Neuronal stem cell (in vitro differentiated cells): Measurements from ENCODE around the gene MRPS35. TPM values are rescaled to one million over a fixed set of nuclear protein-coding genes. Genes with fewer than 3 reads are reported as not detected.

Experiments
- DNase-seq: peaks from one replicate; pipeline ENCODE4 v3.0.0-alpha.2; 2013; ENCODE audit warnings: low spot score
- H2AFZ ChIP-seq: one replicate; pipeline ENCODE4 v1.6.1; 2013; ENCODE audit warnings: mild to moderate bottlenecking, low read length, inconsistent platforms
- H2AK5ac ChIP-seq: 2 replicates; pipeline ENCODE4 v1.6.1; 2013; ENCODE audit warnings: low read depth, mild to moderate bottlenecking, inconsistent platforms, low read length, moderate library complexity, mixed read lengths
- H2BK120ac ChIP-seq: 2 replicates; pipeline ENCODE4 v1.6.1; 2013; ENCODE audit warnings: low read depth, mild to moderate bottlenecking, inconsistent platforms, low read length, moderate library complexity, mixed read lengths
- H2BK12ac ChIP-seq: one replicate; pipeline ENCODE4 v1.6.1; 2013; ENCODE audit warnings: low read length, inconsistent platforms
- H2BK15ac ChIP-seq: 2 replicates; pipeline ENCODE4 v1.6.1; 2013; ENCODE audit warnings: mild to moderate bottlenecking, low read length, inconsistent platforms, mixed read lengths
- H2BK5ac ChIP-seq: one replicate; pipeline ENCODE4 v1.6.1; 2013; ENCODE audit warnings: inconsistent platforms, mild to moderate bottlenecking, low read length, moderate library complexity
- H3K14ac ChIP-seq: one replicate; pipeline ENCODE4 v1.6.1; 2013; ENCODE audit warnings: low read length, inconsistent platforms
- H3K18ac ChIP-seq: 2 replicates; pipeline ENCODE4 v1.6.1; 2013; ENCODE audit warnings: low read length, inconsistent platforms
- H3K23ac ChIP-seq: 2 replicates; pipeline ENCODE4 v1.6.1; 2013; ENCODE audit warnings: low read depth, mild to moderate bottlenecking, mixed read lengths, low read length, inconsistent platforms; ENCODE audit not compliant: poor library complexity
- H3K27ac ChIP-seq: replicated peaks from 3 replicates; pipeline ENCODE4 v1.5.1; 2013; ENCODE audit warnings: low read length, inconsistent platforms
- H3K27me3 ChIP-seq, 3 experiments: 2 replicates each; pipeline ENCODE4 v1.6.1; 2013; ENCODE audit warnings: low read length in 3 of 3, mild to moderate bottlenecking in 2 of 3, inconsistent platforms in 1 of 3, low read depth in 1 of 3, mixed read lengths in 1 of 3, moderate library complexity in 1 of 3; ENCODE audit not compliant: control insufficient read depth in 3 of 3, insufficient read depth in 3 of 3
- H3K36me3 ChIP-seq, 2 donors: replicated peaks in 1 of 2; 2 replicates each; pipeline ENCODE4 v1.6.1; 2013; ENCODE audit warnings: low read length in 2 of 2; ENCODE audit not compliant: control insufficient read depth in 2 of 2, insufficient read depth in 2 of 2
- H3K4ac ChIP-seq: 2 replicates; pipeline ENCODE4 v1.6.1; 2013; ENCODE audit warnings: inconsistent platforms, mild to moderate bottlenecking, low read length, moderate library complexity
- H3K4me1 ChIP-seq, 2 donors: 1 replicate in 1 of 2; 2 replicates in 1 of 2; pipeline ENCODE4 v1.6.1; 2013; ENCODE audit warnings: low read length in 2 of 2, low read depth in 1 of 2; ENCODE audit not compliant: control insufficient read depth in 2 of 2, insufficient read depth in 1 of 2
- H3K4me2 ChIP-seq: one replicate; pipeline ENCODE4 v1.6.1; 2013; ENCODE audit warnings: mild to moderate bottlenecking, low read length, inconsistent platforms; ENCODE audit not compliant: insufficient read depth, poor library complexity, severe bottlenecking
- H3K4me3 ChIP-seq, 2 donors: 2 replicates each; pipeline ENCODE4 v1.5.1; 2013; ENCODE audit warnings: low read length in 2 of 2, mild to moderate bottlenecking in 2 of 2, inconsistent platforms in 1 of 2, moderate library complexity in 1 of 2
- H3K79me1 ChIP-seq: one replicate; pipeline ENCODE4 v1.6.1; 2013; ENCODE audit warnings: low read depth, mild to moderate bottlenecking, inconsistent platforms, low read length, moderate library complexity
- H3K9ac ChIP-seq: one replicate; pipeline ENCODE4 v1.6.1; 2013; ENCODE audit warnings: mild to moderate bottlenecking, low read depth, low read length, inconsistent platforms; ENCODE audit not compliant: poor library complexity
- H3K9me3 ChIP-seq, 2 donors: replicated peaks in 1 of 2; 2 replicates each; pipeline versions ENCODE3 to v1.6.1; 2013; ENCODE audit warnings: low read length in 2 of 2, mild to moderate bottlenecking in 2 of 2, inconsistent platforms in 1 of 2, low read depth in 1 of 2, mixed read lengths in 1 of 2, moderate library complexity in 1 of 2; ENCODE audit not compliant: control insufficient read depth in 2 of 2, insufficient read depth in 1 of 2
- H4K8ac ChIP-seq: one replicate; pipeline ENCODE4 v1.6.1; 2013; ENCODE audit warnings: low read depth, mild to moderate bottlenecking, inconsistent platforms, low read length, moderate library complexity
- H4K91ac ChIP-seq: one replicate; pipeline ENCODE4 v1.6.1; 2013; ENCODE audit warnings: low read length, low read depth, mild to moderate bottlenecking, inconsistent platforms; ENCODE audit not compliant: poor library complexity
- WGBS, 2 donors: extraction: QIAGEN DNeasy Blood & Tissue Kit; methylation state at CpG; one replicate each; pipeline ENCODE4 v1.1.7; 2013; ENCODE audit warnings: missing lambda C conversion rate in 2 of 2, mixed read lengths in 1 of 2; ENCODE audit not compliant: insufficient read length in 2 of 2, insufficient replicate concordance in 1 of 2; ENCODE audit errors: extremely low coverage in 2 of 2; 5-methylcytosine and 5-hydroxymethylcytosine counted together
- polyA plus RNA-seq, 2 experiments: library from polyadenylated mRNA; stranded (reverse); fragments of 200-250 nt; gene quantifications; one replicate each; pipeline ENCODE4 v1.2.3, GENCODE V29; 2013

MRPS35 gene
- 36.4 TPM for polyA plus RNA-seq (2013, experiment 1 of 2)
- polyA plus RNA-seq (2013, experiment 2 of 2), result 34.6 TPM

GRCh38 chr12:27710592-27711316, at the start of gene MRPS35:
Gene MRPS35, plus strand, starts transcription at chr12:27710832. Its CDS starts 12 bp downstream, at chr12:27710844.
- no CpG with 5 or more reads among the region's 46 CpGs for WGBS, 2 donors
- Histone ChIP-seq H2BK5ac (no peak within 1 kb of the TSS), H3K23ac (peak within 1 kb of the TSS; percentile 86), H3K4ac (no peak within 1 kb of the TSS), H3K4me2 (peak within 1 kb of the TSS; percentile 85), H3K9ac (peak within 1 kb of the TSS; percentile 97), H2BK15ac (peak within 1 kb of the TSS; percentile 68), H2BK120ac (no peak within 1 kb of the TSS), H2AK5ac (no peak within 1 kb of the TSS), H3K18ac (peak within 1 kb of the TSS; percentile 95), H4K91ac (peak within 1 kb of the TSS; percentile 90), H3K27me3 (no peaks in the 10 kb centered on the region), H3K14ac (peak within 1 kb of the TSS; percentile 99), H3K9me3 (peaks cover 0 to 3% of the 10 kb centered on the region in 2 donors), H3K36me3 (peaks cover 0 to 31% of the 10 kb centered on the region in 2 donors), H2AFZ (peak within 1 kb of the TSS; percentile 93), H4K8ac (peak within 1 kb of the TSS; percentile 94), H3K79me1 (no peaks in the 10 kb centered on the region), H3K27ac (no peak within 1 kb of the TSS), H3K4me1 (peaks cover 0 to 2% of the 10 kb centered on the region in 2 donors), H2BK12ac (no peak within 1 kb of the TSS), H3K4me3 (peak within 1 kb of the TSS; percentile 75 to 94)
- peak; percentile 75 for DNase-seq

GRCh38 chr12:27665704-27666103, 44.9 kb upstream of the MRPS35 start:
- H3K4ac ChIP-seq, result no peak overlapping the region
- no peaks in the 10 kb centered on the region for H3K9me3 ChIP-seq
- H3K27me3 ChIP-seq, result no peaks in the 10 kb centered on the region
- WGBS, 2 donors, result no CpG with 5 or more reads among the region's 3 CpGs
- no peak overlapping the region for H2AK5ac ChIP-seq
- DNase-seq, result no peak
- H2BK120ac ChIP-seq, result no peak overlapping the region
- H3K14ac ChIP-seq, result no peak overlapping the region
- H2BK5ac ChIP-seq, result no peak overlapping the region
- H3K4me2 ChIP-seq, result no peak overlapping the region
- no peak overlapping the region for H4K91ac ChIP-seq
- H3K18ac ChIP-seq, result no peak overlapping the region
- no peaks in the 10 kb centered on the region for H3K4me1 ChIP-seq
- no peak overlapping the region for H3K23ac ChIP-seq
- H2BK15ac ChIP-seq, result no peak overlapping the region
- H3K27ac ChIP-seq, result no peak overlapping the region
- no peak overlapping the region for H2BK12ac ChIP-seq
- H3K9ac ChIP-seq, result no peak overlapping the region
- no peak overlapping the region for H3K4me3 ChIP-seq
- H3K36me3 ChIP-seq, result peaks cover 12 to 39% of the 10 kb centered on the region in 2 donors
- H2AFZ ChIP-seq, result no peak overlapping the region
- H4K8ac ChIP-seq, result no peak overlapping the region
- H3K79me1 ChIP-seq, result no peaks in the 10 kb centered on the region

GRCh38 chr12:27666510-27666909, 44.1 kb upstream of the MRPS35 start:
- no peaks in the 10 kb centered on the region for H3K9me3 ChIP-seq
- H3K4me2 ChIP-seq, result no peak overlapping the region
- H2BK12ac ChIP-seq, result no peak overlapping the region
- no peak overlapping the region for H4K91ac ChIP-seq
- no peak overlapping the region for H2AK5ac ChIP-seq
- H3K23ac ChIP-seq, result no peak overlapping the region
- peaks cover 10 to 35% of the 10 kb centered on the region in 2 donors for H3K36me3 ChIP-seq
- H3K4ac ChIP-seq, result no peak overlapping the region
- H3K9ac ChIP-seq, result no peak overlapping the region
- no peaks in the 10 kb centered on the region for H3K27me3 ChIP-seq
- DNase-seq, result no peak
- no peak overlapping the region for H3K18ac ChIP-seq
- no peaks in the 10 kb centered on the region for H3K79me1 ChIP-seq
- no peak overlapping the region for H2BK15ac ChIP-seq
- H3K14ac ChIP-seq, result no peak overlapping the region
- no peaks in the 10 kb centered on the region for H3K4me1 ChIP-seq
- H3K4me3 ChIP-seq, result no peak overlapping the region
- H4K8ac ChIP-seq, result no peak overlapping the region
- H2BK5ac ChIP-seq, result no peak overlapping the region
- H2BK120ac ChIP-seq, result no peak overlapping the region
- no CpG with 5 or more reads among the region's 3 CpGs for WGBS, 2 donors
- no peak overlapping the region for H2AFZ ChIP-seq
- no peak overlapping the region for H3K27ac ChIP-seq

GRCh38 chr12:27667540-27667939, 43.1 kb upstream of the MRPS35 start:
- Histone ChIP-seq H2AK5ac (no peak overlapping the region), H2BK120ac (no peak overlapping the region), H2BK15ac (no peak overlapping the region), H3K23ac (no peak overlapping the region), H3K14ac (no peak overlapping the region), H3K36me3 (peaks cover 10 to 35% of the 10 kb centered on the region in 2 donors), H3K18ac (no peak overlapping the region), H2BK12ac (no peak overlapping the region), H3K4me1 (no peaks in the 10 kb centered on the region), H3K27me3 (no peaks in the 10 kb centered on the region), H3K4me3 (no peak overlapping the region), H3K9ac (no peak overlapping the region), H2BK5ac (no peak overlapping the region), H3K4me2 (no peak overlapping the region), H4K8ac (no peak overlapping the region), H4K91ac (no peak overlapping the region), H3K4ac (no peak overlapping the region), H2AFZ (no peak overlapping the region), H3K79me1 (no peaks in the 10 kb centered on the region), H3K9me3 (no peaks in the 10 kb centered on the region), H3K27ac (no peak overlapping the region)
- no peak for DNase-seq
- no CpG with 5 or more reads among the region's 6 CpGs for WGBS, 2 donors
